Skeletal muscle tissue (tissue), 4 donors: Measurements from ENCODE around the gene EGLN1. TPM values are rescaled to one million over a fixed set of nuclear protein-coding genes. Genes with fewer than 3 reads are reported as not detected.
"Not testable (repeated sequence)": the region's sequence is repeated elsewhere in the genome, so short reads cannot be mapped to it uniquely, and the experiment has no call there.

Experiments
- H3K27ac ChIP-seq: one replicate; pipeline ENCODE4 v1.7.0; 2013; ENCODE audit warnings: mild to moderate bottlenecking, low read depth, low read length, inconsistent platforms
- H3K27me3 ChIP-seq, 3 donors: one replicate each; pipeline ENCODE4 v1.7.0; 2013; ENCODE audit warnings: low read length in 3 of 3; ENCODE audit not compliant: control insufficient read depth in 3 of 3, insufficient read depth in 3 of 3
- H3K36me3 ChIP-seq, 3 donors: one replicate each; pipeline ENCODE4 v1.7.0; 2013; ENCODE audit warnings: low read length in 3 of 3; ENCODE audit not compliant: control insufficient read depth in 3 of 3, insufficient read depth in 3 of 3
- H3K4me1 ChIP-seq, 3 donors: one replicate each; pipeline ENCODE4 v1.7.0; 2013; ENCODE audit warnings: low read length in 3 of 3, mild to moderate bottlenecking in 3 of 3; ENCODE audit not compliant: control insufficient read depth in 3 of 3, insufficient read depth in 3 of 3
- H3K4me3 ChIP-seq, 3 donors: one replicate each; pipeline ENCODE4 v1.7.0; 2013; ENCODE audit warnings: low read length in 3 of 3
- H3K9ac ChIP-seq, 3 donors: one replicate each; pipeline ENCODE4 v1.7.0; 2013; ENCODE audit warnings: low read length in 3 of 3, mild to moderate bottlenecking in 3 of 3, moderate library complexity in 2 of 3, low read depth in 1 of 3
- H3K9me3 ChIP-seq, 3 donors: one replicate each; pipeline ENCODE4 v1.7.0; 2013; ENCODE audit warnings: low read length in 3 of 3; ENCODE audit not compliant: control insufficient read depth in 3 of 3
- total RNA-seq: library from RNA; depleted of rRNA; stranded (reverse); fragments of >200 nt; gene quantifications from one replicate; pipeline ENCODE4 v1.2.3, GENCODE V29; 2014
- donor health status: Osteomylitis.

The EGLN1 gene
- total RNA-seq, 1 donor from 2014 or later: 55.3 TPM

DNA sequence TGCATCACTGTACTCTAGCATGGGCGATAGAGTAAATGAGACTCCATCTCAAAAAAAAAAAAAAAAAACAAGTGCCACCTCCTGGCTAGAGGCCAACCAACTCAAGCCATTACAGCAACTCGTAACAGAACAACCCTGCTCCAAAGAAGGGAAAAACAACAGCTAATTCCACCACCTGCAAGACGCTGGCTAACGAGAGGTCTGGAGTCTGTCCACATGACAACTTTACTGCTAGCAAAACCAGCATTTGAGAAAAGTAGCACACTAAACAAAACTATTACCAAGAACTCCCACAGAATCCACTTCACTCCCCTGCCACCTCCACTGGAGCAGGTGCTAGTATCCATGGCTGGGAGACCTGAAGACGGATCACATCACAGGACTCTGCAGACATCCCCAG is 24.1 kb upstream of the EGLN1 start:
- Histone ChIP-seq H3K9ac (no peak overlapping the region), H3K9me3 (peaks cover 0 to 2% (median 0%) of the 10 kb centered on the region in 3 donors), H3K4me3 (no peak overlapping the region), H3K27me3 (no peaks in the 10 kb centered on the region), H3K36me3 (no peaks in the 10 kb centered on the region), H3K4me1 (peaks cover 0 to 3% (median 0%) of the 10 kb centered on the region in 3 donors), H3K27ac (no peak overlapping the region)

DNA sequence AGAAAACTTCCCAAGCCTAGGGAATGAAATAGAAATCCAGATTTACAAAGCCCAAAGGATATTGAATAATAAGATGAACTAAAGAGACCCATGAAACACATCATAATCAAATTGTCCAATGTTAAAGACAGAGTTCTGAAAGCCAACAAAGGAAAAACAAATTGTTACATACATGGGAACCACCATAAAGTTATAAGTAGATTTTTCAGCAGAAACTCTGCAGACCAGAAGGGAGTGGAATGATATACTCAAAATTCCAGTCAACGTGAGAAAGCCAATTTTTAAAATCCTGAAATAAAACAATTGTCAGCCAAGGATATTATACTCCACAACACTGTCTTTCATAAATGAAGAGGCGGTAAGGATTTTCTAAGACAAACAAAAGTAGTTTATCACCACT is 22.0 kb upstream of the EGLN1 start:
- Histone ChIP-seq H3K4me1 (peaks cover 0 to 3% (median 0%) of the 10 kb centered on the region in 3 donors), H3K27me3 (no peaks in the 10 kb centered on the region), H3K4me3 (no peak overlapping the region), H3K27ac (no peak overlapping the region), H3K36me3 (no peaks in the 10 kb centered on the region), H3K9ac (no peak overlapping the region), H3K9me3 (peaks cover 0 to 2% (median 0%) of the 10 kb centered on the region in 3 donors)

DNA sequence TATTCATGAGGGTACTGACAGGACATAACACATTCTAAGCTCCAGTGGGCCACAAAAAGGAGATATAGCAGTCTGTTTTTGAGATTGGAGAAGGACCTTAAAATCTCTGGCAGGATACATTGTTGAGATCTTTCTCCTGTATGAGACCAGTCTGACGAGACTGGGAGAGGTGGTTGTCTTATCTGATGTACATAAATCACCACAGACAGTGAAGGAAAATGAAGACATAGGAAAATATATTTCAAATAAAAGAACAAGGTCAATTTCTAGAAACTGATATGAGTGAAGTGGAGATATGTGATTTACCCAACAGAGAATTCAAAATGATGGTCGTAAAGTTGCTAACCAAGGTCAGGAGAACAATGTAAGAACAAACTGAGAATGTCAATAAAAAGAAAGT is 21.3 kb upstream of the EGLN1 start:
- Histone ChIP-seq H3K9me3 (peaks cover 0 to 2% (median 0%) of the 10 kb centered on the region in 3 donors), H3K4me1 (peaks cover 0 to 3% (median 0%) of the 10 kb centered on the region in 3 donors), H3K36me3 (no peaks in the 10 kb centered on the region), H3K27ac (no peak overlapping the region), H3K4me3 (no peak overlapping the region), H3K9ac (no peak overlapping the region), H3K27me3 (no peaks in the 10 kb centered on the region)

DNA sequence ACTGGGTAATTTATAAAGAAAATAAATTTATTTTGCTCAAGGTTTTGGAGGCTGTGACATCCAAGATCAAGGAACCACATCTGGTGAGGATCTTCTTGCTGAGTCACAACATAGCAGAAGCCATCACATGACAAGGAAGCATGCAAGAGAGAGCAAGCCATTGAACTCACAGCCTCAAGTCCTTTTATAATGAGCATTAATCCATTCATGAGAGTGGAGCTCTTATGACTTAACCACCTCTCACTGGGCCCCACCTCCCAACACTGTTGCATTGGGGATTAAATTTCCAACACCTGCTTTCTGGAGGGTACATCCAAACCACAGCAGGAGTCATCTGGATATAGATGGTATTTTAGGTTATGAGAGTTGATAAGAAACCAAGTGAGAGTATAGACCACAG is 20.6 kb upstream of the EGLN1 start:
- Histone ChIP-seq H3K9me3 (peaks cover 0 to 2% (median 0%) of the 10 kb centered on the region in 3 donors), H3K27me3 (no peaks in the 10 kb centered on the region), H3K4me3 (no peak overlapping the region), H3K36me3 (no peaks in the 10 kb centered on the region), H3K27ac (no peak overlapping the region), H3K9ac (no peak overlapping the region), H3K4me1 (peaks cover 0 to 3% (median 0%) of the 10 kb centered on the region in 3 donors)

DNA sequence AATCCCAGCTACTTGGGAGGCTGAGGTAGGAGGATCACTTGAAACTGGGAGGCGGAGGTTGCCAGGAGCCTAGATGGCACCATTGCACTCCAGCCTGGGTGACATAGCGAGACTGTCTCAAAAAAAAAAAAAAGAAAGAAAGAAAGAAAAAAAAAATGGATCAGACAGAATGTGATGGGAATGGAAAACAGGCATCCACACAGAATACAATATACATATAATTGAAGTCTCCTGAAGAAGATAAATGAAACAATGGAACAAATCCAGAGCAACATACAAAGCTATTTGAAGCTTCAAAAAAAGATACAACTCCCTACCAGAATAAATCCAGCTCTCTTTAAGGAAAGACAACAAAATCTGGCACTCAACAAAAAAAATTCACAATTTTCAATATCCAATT is 10.9 kb upstream of the EGLN1 start:
- Histone ChIP-seq H3K9ac (no peak overlapping the region), H3K9me3 (no peaks in the 10 kb centered on the region), H3K36me3 (no peaks in the 10 kb centered on the region), H3K27ac (no peak overlapping the region), H3K4me3 (no peak overlapping the region), H3K4me1 (no peaks in the 10 kb centered on the region), H3K27me3 (no peaks in the 10 kb centered on the region)

DNA sequence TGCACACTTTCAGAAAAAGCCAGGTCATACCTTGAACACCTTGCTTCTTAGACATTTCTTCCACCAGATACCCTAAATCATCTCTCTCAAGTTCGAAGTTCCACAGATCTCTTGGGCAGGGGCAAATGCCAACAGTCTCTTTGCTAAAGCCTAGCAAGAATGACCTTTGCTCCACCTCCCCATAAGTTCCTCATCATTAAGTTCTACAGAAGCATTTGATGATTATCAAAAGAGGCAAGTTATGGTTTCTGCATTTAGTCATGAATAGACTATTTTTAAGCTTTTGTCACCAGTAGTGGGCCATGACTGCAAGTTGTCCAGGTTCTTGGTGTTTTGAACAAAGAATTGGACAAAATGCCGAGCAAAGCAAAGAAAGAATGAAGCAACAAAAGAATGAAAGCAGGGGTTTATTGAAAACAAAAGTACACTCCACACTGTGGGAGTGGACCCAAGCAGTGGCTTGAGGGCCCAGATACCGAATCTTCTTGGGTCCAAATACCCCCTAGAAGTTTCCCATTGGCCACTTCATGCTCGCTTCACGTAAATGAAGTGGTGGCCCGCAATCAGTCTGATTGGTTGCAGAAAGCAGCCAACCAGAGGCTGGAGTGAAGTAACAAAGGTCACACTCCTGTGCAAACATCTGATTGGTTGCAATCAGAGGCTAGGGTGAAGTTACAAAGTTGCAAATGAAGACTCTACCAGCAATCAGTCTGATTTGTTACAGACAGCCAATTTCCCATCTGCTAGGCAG is 9.8 kb upstream of the EGLN1 start:
- no peaks in the 10 kb centered on the region for H3K4me1 ChIP-seq
- no peaks in the 10 kb centered on the region for H3K27me3 ChIP-seq
- no peak overlapping the region for H3K9ac ChIP-seq
- H3K27ac ChIP-seq: no peak overlapping the region
- H3K36me3 ChIP-seq: no peaks in the 10 kb centered on the region
- H3K9me3 ChIP-seq: no peaks in the 10 kb centered on the region
- no peak overlapping the region for H3K4me3 ChIP-seq

DNA sequence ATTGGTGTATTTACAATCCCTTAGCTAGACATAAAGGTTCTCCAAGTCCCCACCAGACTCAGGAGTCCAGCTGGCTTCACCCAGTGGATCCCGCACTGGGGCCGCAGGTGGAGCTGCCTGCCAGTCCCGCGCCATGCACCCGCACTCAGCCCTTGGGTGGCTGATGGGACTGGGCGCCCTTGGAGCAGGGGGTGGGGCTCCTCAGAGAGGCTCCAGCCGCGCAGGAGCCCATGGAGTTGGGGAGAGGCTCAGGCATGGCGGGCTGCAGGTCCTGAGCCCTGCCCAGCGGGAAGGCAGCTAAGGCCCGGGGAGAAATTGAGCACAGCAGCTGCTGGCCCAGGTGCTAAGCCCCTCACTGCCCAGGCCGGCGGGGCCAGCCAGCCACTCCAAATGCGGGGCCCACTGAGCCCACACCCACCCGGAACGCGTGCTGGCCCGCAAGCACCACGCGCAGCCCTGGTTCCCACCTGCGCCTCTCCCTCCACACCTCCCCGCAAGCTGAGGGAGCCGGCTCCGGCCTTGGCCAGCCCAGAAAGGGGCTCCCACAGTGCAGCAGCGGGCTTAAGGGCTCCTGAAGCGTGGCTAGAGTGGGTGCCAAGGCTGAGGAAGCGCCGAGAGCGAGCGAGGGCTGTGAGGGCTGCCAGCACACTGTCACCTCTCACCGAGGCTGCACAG is 8.7 kb upstream of the EGLN1 start:
- H3K27me3 ChIP-seq, H3K9ac ChIP-seq, H3K9me3 ChIP-seq, H3K27ac ChIP-seq, H3K4me3 ChIP-seq, H3K36me3 ChIP-seq, H3K4me1 ChIP-seq: not testable (repeated sequence)

DNA sequence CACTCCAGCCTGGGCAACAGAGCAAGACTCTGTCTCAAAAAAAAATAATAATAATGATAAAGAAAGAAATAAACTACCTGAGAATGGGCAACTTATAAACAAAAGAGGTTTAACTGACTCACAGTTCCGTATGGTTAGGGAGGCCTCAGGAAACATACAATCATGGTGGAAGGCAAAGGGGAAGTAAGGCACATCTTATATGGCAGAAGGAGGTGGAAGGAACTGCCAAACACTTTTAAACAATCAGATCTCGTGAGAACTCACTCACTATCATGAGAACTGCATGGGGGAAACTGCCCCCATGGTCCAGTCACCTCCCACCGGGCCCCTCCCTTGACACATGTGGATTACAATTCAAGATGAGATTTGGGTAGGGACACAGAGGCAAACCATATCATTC is 6.3 kb upstream of the EGLN1 start:
- Histone ChIP-seq H3K9ac (no peak overlapping the region), H3K9me3 (no peaks in the 10 kb centered on the region), H3K36me3 (no peaks in the 10 kb centered on the region), H3K4me1 (peaks cover 7 to 10% (median 8%) of the 10 kb centered on the region in 3 donors), H3K27me3 (no peaks in the 10 kb centered on the region), H3K4me3 (no peak overlapping the region), H3K27ac (no peak overlapping the region)

DNA sequence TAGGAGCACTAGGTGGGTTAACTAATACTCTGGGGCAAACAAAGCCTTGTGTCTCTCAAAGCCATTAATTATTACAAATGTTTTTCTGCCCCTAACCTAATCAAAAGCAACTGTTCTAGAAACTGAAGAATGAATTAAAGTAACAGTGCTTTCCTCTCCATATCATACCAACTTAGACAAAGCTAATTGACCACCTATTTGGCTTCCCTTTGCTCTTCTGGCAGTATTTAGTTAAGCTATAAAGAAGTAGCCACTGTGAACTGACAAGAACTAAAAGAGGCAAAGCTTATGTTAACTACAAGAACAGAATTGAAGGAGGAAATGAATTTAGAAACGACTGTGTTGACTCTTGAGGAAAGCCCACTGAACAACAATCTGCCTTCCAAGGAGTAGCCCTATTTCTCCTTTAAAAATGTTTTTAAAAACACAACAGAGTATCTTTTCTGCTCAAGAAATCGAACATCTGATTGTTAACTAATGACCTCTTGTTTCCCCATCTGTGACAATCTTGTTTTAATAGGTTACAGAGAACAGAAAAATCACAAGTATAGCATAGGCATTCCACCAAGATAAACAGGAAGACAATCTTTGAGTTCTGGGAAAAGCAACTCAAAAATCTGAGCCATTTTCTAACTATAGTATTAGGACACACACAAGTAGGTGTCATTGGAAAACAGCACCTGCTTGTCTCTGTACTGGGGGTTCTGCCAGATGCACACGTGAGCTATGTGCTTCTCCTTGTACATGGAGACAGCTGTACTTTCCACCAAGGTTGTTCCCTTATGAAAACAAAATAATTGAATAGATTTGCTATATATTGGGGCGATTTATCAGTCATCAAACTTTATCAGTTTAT is 3.1 kb upstream of the EGLN1 start:
- peaks cover 7 to 13% (median 10%) of the 10 kb centered on the region in 3 donors for H3K4me1 ChIP-seq
- H3K4me3 ChIP-seq: no peak overlapping the region
- peaks cover 0 to 6% (median 0%) of the 10 kb centered on the region in 3 donors for H3K36me3 ChIP-seq
- H3K9me3 ChIP-seq: no peaks in the 10 kb centered on the region
- H3K9ac ChIP-seq: peak overlapping the region; percentile 9 to 47 (median 33)
- H3K27me3 ChIP-seq: no peaks in the 10 kb centered on the region
- peak overlapping the region; percentile 94 for H3K27ac ChIP-seq
